ENCODE results near the gene ATP7B.

DNA sequence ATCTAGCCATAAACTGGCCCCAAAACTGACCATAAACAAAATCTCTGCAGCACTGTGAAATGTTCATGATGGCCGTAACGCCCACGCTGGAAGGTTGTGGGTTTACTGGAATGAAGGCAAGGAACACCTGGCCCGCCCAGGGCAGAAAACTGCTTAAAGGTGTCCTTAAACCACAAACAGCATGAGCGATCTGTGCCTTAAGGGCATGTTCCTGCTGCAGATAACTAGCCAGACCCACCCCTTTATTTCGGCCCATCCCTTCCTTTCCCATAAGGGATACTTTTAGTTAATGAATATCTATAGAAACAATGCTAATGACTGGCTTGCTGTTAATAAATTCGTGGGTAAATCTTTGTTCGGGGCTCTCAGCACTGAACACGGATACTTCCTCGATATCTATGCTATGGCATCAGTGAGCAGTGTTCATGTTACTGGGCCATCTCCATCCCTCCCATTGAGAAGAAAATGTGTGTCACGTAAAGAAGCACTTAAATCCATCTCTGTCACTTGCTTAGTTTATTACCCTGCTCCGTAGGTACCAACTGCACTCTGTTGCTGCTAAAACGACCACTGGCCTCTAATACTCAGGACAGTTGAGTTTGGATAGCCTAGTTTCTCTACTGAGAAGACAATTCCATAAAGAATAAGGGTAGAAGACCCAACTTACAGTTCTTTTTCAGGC lies 5.3 kb downstream of the ATP7B start:
- TF ChIP-seq SMC3 (IDR thresholded peaks at IDR 0.05; ENCODE audit: low read depth, low read length) (no peak), POLR2A (IDR thresholded peaks at IDR 0.05; ENCODE audit: low read depth, low read length) (no peak), MAFK (IDR thresholded peaks at IDR 0.05; ENCODE audit: low read depth, low read length) (no peak), FOS (IDR thresholded peaks at IDR 0.05; ENCODE audit: low read depth, low read length) (no peak), RFX5 (IDR thresholded peaks at IDR 0.05; ENCODE audit: low read depth, low read length) (no peak), CEBPB (IDR thresholded peaks at IDR 0.05; ENCODE audit: low read depth, low read length) (no peak), MXI1 (IDR thresholded peaks at IDR 0.05; ENCODE audit: borderline replicate concordance, low read depth, low read length) (no peak), BHLHE40 (IDR thresholded peaks at IDR 0.05; ENCODE audit: low read depth, low read length) (no peak), MAZ (IDR thresholded peaks at IDR 0.05; ENCODE audit: borderline replicate concordance, low read depth, low read length) (no peak), RAD21 (IDR thresholded peaks at IDR 0.05; ENCODE audit: low read length) (no peak)
- TF ChIP-seq, protein P1, sequence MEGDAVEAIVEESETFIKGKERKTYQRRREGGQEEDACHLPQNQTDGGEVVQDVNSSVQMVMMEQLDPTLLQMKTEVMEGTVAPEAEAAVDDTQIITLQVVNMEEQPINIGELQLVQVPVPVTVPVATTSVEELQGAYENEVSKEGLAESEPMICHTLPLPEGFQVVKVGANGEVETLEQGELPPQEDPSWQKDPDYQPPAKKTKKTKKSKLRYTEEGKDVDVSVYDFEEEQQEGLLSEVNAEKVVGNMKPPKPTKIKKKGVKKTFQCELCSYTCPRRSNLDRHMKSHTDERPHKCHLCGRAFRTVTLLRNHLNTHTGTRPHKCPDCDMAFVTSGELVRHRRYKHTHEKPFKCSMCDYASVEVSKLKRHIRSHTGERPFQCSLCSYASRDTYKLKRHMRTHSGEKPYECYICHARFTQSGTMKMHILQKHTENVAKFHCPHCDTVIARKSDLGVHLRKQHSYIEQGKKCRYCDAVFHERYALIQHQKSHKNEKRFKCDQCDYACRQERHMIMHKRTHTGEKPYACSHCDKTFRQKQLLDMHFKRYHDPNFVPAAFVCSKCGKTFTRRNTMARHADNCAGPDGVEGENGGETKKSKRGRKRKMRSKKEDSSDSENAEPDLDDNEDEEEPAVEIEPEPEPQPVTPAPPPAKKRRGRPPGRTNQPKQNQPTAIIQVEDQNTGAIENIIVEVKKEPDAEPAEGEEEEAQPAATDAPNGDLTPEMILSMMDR (conservative IDR thresholded peaks at IDR 0.05; ENCODE audit: low read depth, low read length), result no peak
- TF ChIP-seq, protein P2, sequence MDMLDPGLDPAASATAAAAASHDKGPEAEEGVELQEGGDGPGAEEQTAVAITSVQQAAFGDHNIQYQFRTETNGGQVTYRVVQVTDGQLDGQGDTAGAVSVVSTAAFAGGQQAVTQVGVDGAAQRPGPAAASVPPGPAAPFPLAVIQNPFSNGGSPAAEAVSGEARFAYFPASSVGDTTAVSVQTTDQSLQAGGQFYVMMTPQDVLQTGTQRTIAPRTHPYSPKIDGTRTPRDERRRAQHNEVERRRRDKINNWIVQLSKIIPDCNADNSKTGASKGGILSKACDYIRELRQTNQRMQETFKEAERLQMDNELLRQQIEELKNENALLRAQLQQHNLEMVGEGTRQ (IDR thresholded peaks at IDR 0.05; ENCODE audit: low read depth, low read length), result no peak

Measured in IMR-90 (cell line).